HG03558 (cell line): ENCODE data around the gene HNMT.
"Not testable (repeated sequence)": the region's sequence is repeated elsewhere in the genome, so short reads cannot be mapped to it uniquely, and the experiment has no call there.

Experiments used
- ATAC-seq: cut with Tn5 transposase; IDR thresholded peaks from one replicate; pipeline ENCODE4 v1.9.1; 2021; ENCODE audit warnings: moderate number of reproducible peaks; ENCODE audit not compliant: unreplicated experiment; ENCODE audit errors: extremely low read depth

HNMT gene

DNA sequence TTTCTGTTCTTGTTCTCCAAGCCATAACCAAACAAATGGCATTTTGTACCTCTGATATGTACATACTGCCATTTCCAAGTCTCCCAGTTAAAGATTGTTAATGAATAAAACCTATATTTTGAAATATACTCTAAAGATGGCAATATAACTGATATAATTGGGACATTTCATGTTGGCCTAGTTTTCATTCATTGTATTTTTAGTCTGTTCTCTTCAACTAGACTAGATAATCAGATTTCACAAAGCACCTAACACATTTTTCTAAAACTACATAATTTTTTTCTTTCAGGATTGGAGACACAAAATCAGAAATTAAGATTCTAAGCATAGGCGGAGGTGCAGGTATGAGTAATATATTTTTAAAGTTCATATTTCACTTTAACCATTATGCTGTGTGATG lies 5.6 kb downstream of the HNMT start:
- no peak for ATAC-seq

DNA sequence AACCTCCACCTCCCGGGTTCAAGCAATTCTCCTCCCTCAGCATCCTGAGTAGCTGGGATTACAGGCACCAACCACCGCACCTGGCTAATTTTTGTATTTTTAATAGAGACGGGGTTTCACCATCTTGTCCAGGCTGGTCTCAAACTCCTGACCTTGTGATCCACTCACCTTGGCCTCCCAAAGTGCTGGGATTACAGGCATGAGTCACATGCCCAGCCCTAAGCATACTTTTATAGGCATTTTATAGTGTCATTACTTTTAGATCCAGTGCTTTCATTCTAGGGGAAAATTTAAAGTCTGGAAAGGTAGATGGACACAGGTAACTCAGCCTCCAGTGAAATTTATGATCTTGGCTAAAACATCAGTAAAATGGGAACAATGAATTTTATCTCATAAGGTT lies 7.0 kb downstream of the HNMT start:
- not testable (repeated sequence) for ATAC-seq

DNA sequence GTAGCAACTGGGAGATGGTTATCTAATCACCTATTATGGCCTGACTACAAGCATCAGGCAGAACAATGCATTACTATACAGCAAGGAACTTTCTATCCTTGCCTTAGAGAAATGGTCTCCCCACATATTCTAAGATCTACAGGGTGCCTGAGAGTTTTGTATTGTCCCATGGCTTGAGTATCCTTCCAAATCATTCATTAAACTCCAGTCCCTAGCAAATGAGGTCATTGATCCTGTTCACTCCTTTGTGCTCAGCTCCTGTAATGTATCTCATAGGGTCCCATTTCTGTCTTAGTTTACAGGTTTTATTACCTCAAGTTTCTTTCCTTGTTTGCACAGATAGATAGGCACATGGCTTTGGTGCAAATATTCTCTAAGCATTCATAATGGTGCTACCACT lies 9.0 kb downstream of the HNMT start:
- ATAC-seq: no peak

DNA sequence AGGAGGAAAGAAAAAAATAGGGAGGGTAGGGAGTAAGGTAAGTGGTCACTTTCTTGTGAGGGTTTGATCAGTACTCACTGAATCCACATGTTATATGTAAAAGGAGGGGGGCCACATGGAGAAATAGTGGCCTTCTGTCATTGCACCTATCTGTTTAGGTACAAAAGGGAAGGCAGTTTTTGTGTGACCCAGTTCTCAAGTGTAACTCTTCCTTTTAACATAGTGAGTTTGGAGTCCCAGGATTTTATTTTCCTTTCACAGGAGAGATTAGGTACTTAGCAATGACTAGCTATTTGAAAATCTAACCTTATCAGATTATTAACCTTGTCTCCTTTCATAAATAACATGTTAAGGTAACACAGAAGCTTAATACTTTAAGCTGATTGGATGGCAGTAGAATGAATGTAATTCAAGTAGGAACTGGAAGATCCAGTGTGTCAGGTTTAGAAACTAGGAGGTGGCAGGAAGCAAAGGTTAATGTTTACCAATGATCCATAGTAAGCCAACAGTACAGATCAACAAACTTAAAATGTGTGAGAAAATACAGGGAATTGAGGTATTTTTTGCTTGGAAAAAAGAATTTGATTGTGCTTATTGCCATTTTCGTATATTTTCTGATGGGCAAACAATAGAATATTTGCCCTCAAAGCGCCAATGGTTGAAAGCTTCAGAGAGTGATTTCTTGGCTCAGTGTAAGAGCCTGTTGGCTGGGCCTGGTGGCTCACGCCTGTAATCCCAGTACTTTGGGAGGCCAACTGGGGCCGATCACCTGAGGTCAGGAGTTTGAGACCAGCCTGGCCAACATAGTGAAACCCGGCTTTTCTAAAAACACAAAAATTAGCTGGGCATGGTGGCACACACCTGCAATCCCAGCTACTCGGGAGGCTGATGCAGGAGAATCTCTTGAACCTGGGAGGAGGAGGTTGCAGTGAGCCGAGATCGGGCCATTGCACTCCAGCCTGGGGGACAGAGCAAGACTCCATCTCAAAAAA lies 11.3 kb downstream of the HNMT start:
- no peak for ATAC-seq

DNA sequence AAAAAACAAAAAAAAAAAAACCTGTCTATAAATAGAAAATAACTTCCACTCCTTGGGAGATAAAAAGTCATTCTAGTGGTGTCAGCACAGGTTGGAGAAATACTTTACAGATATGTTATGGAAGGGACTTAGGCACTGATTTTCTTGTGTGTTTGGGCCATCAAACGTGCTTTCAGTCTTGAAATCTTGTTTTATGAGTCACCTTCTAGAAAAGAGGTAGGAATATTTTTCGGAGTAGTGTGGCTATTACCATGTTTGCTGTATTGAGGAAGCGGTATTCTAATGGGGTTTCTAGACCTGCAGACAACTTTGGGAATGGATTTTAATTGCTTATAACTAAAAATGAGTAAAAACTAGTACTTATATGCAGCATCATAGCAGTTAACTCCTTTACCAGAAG lies 12.0 kb downstream of the HNMT start:
- ATAC-seq: no peak

DNA sequence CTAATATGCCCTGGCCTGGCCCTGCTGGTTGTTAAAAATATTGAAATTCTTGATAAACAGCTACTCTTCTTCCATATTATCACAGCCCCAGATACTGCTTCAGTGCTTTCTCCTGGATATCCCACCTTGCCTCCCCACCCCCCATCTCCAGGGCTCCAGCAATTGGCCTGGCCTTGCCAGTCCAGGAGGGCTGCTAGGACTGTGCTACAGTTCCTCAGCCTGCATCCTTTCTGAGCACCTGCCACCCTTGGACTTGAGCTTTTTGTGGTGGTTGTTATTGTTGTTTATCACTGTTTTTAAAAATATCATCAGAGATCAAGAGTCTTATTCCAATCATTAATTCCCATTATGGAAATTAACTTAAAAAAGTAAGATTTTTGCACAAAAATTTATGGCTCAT lies 13.5 kb downstream of the HNMT start:
- no peak for ATAC-seq

DNA sequence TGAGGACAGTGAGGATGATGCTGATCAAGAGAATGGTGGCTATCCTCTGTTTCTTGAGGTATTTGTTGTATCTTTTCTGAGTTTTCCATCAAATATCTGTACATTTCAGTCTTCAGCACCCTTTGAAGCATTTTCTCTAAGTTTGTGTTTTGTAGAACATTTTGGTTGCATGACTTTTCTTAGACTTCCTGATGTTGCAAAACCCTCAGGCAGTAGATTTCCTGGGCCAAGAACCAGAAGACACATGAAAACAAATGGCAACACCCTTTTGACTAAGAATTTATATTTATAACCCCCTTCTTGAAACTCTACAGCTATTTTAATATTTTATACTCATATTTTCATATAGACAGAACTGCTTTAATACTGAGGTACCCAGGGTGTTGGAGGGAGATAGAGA lies 16.2 kb downstream of the HNMT start:
- ATAC-seq: no peak

DNA sequence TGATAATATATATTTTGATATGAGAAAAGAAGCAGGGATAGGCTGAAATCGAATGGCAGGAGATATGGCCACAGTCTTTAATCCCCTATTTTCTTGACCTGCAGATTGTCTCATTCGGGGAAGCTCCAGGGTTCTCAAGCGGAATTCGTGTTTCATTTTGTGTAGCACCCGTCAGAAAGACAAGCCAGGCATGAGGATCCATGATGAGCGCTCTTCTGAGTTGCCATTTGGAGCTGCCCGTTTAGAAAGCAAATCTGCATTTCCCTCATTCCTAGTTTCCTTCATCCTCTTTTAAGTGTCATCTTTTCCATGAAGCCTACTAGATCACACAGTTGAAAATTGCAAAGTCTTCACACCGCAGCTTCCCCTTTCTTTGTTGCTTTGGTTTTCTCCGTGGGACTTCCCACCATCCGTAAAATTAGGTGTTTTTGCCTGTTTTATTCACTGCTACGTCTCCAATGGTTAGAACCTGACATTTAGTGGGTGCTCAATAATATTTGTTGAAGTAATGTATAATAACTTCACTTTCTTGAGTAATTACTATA lies 16.9 kb downstream of the HNMT start:
- no peak for ATAC-seq

DNA sequence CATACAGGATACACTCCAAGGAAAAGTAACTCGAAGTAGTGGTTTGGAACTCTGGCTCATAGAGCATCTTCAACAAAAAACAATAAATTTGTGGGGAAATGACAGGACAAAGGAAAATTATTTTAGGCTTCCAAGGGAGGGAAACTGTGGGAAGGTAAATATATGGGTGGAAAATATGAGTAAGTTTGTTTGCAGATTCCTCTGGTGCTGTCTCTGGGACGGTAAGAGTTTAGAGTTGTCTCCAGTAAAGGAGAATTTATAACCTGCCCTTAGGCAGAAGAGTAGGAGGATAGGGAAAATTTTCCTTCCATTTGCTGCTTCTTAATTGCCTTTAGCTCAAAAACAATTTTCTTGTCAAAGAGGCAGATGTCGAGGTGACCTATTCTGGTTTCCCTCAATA lies 19.3 kb downstream of the HNMT start:
- ATAC-seq: no peak

DNA sequence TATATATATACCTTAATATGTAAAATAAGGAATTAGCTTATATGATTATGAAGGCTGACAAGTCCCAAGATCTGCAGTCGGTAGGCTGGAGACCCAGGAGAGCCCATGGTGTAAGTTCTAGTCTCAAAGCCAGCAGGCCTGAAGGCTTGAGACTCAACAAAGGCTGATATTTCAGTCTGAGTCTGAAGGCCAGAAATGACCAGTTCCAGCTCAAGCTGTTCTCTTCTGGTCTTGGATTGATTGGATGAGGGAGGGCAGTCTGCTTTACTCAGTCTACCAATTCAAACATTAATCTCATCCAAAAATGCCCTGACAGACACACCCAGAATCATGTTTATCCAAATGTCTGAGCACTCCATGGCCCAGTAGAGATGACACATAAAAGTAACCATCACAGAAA lies 22.0 kb downstream of the HNMT start:
- ATAC-seq: no peak

DNA sequence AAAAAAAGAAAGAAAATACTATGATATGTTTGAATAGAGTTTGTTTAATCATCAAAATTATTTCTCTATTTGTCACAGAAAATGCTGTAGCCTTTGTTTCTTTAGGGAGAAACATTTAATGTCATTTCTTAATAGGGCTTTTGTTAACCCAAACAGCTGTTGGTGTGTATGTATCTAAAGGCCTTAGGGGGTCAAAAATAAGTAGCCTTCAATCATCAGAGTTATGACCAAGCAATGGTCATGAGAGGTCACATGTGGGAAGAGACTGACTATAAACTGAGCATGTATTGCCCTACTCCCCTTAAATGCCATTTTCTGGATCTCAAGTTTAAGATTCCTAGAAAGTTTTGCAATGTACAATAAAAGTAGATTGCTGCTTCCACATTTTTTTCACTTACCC lies 22.7 kb downstream of the HNMT start:
- no peak for ATAC-seq

DNA sequence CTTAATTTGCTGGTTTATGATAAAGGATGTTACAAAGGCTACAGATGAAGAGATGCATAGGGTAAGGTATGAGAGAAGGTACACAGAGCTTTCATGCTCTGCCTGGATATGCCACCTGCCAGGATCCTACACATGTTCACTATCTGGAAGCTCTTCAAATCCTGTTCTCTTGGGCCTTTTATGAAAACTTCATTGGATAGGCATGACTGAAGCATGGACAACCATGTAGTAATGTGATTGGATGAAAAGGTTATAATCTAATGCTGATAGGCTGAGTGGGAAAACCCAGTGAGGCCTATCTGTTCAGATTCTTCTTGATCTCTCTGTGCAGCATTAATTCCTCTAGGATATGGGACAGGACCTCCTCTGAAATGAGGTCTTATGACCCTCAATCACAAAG lies 26.8 kb downstream of the HNMT start:
- no peak for ATAC-seq

DNA sequence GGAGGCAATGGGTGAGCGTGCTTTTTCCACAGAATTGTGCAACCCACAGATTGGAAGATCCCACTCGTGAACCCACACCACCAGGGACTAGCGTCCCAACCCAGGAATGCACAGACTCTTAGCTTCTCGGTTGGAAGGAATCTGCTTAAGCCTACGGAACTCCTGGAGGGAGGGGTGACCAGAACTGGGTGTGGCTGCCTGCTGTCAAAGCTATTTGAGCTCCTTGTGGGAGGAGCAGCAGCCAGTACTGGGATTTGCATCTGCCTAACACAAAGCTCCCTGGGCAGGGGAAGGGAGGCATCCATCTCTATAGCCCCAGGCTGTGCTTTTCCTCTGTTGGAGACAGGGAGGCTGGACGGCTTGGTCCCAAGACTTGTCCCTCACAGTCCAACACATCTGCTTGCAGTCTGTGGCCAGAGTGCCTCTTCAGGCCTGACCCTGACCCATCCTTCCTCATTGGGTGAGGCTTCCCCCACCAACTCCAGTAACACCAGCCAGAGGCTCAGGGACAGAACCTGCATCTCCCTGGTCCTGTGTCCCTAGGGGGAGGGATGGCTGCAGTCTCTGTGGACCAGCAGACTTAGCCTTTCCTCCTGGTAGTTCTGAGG lies 27.9 kb downstream of the HNMT start:
- ATAC-seq: no peak

DNA sequence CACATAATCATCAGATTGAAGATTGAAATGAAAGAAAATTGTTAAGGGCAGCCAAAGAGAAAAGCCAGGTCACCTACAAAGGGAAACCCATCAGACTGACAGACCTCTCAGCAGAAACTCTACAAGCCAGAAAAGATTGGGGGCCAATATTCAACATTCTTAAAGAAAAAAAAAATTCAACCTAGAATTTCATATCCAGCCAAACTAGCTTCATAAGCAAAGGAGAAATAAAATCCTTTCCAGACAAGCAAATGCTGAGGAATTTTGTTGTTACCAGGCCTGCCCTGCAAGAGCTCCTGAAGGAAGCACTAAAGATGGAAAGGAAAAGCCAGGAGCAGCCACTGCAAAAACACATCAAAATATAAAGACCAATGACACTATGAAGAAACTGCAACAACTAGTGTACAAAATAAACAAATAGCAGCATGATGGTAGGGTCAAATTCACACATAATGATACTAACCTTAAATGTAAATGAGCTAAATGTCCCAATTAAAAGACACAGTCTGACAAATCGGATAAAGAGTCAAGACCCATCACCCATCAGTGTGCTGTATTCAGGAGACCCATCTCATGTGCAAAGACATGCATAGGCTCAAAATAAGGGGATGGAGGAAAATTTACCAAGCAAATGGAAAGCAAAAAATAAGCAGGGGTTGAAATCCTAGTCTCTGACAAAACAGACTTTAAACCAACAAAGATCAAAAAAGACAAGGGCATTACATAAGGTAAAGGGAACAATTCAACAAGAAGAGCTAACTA lies 29.6 kb downstream of the HNMT start:
- not testable (repeated sequence) for ATAC-seq

DNA sequence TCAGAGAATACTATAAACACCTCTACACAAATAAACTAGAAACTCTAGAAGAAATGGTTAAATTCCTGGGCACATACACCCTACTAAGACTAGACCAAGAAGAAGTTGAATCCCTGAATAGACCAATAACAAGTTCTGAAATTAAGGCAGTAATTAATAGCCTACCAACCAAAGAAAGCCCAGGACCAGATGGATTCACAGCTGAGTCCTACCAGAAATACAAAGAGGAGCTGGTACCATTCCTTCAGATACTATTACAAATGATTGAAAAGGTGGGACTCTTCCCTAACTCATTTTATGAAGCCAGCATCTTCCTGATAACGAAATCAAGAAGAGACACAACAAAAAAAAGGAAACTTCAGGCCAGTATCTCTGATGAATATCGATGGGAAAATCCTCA lies 31.1 kb downstream of the HNMT start:
- ATAC-seq: not testable (repeated sequence)

DNA sequence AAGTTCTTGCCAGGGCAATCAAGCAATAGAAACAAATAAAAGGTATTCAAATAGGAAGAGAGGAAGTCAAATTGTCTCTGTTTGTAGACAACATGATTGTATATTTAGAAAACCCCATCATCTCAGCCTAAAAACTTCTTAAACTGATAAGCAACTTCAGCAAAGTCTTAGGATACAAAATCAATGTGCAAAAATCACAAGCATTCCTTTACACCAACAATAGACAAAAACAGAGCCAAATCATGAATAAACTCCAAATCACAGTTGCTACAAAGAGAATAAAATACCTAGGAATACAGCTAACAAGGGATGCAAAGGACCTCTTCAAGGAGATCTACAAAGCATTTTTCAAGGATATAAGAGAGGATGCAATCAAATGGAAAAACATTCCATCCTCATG lies 31.9 kb downstream of the HNMT start:
- not testable (repeated sequence) for ATAC-seq

DNA sequence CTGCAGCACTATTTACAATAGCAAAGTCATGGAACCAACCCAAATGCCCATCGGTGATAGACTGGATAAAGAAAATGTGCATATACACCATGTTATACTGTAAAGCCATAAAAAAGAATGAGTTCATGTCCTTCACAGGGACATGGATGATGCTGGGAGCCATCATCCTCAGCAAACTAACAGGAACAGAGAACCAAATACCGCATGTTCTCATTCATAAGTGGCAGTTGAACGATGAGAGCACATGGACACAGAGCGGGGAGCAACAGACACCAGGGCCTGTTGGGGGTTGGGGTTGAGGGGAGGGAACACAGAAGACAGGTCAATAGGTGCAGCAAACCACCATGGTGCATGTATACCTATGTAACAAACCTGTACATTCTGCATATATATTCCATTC lies 33.5 kb downstream of the HNMT start:
- ATAC-seq: no peak

DNA sequence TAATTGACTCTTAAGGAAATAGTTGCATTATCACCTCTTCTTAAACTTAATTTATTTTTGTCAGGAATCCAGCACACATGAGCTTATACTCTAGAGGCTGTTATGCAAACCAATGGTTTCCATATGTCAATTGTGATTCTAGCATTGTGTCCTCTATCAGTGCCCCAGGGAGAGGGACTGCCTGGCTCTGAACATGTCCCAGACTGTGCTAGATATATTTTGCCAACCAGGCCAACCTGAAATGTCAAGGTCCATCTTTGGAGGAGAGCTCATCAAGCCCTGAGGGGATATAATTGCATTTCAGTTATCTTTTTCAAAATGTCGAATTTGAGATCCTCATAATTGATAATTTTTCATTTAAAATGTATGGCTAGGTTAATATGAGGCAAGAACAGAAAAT lies 34.2 kb downstream of the HNMT start:
- no peak for ATAC-seq

DNA sequence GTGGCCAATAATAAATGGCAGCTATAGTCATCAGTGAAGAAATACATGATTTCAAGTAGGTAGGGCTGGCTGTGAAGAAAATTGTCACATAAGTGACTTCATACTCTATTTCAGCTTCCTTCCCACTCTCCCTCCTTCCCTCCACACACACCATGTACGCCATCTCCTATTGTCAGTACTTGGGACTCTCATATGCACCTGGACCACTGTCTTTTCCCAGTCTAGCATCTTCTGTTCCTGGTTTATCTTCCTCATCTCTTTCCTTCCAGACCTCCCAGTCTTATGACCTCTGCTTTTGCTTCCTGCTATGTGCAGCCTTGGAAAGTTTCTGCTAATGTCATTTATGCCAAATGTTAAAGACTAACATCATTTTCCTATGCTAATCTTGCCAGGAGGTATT lies 35.0 kb downstream of the HNMT start:
- no peak for ATAC-seq

DNA sequence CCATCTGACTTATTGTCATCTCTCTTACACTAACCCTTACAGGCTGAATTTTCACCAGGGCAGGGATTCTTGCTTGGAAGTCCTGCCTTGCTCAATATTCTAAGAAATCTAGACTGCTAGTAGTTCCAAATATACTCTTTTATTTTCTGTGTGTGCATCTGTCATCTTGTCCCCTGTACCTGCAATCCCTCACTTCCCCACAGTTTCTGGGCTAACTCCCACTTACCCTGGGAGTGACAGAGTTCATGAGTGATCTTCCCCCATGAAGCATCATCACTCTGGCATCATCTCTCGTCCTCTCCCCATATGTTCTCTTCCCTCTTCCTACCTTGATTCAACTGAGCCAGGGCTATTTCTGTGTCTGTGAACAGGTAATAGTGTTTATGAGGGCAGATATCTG lies 35.7 kb downstream of the HNMT start:
- no peak for ATAC-seq

DNA sequence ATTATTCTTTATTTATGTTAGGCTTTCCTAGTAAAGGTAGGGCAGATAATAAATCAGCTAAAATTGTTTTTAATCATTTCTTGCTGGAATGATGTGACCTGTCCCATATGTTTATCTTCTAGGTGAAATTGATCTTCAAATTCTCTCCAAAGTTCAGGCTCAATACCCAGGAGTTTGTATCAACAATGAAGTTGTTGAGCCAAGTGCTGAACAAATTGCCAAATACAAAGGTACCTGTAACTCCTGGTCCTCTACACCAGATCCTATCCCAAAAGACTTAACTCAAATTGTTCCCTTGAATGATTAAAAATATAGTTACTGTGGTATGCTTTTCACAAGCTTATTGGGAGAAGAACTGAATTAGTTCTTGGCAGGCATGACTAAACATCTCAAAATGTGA lies 36.5 kb downstream of the HNMT start:
- no peak for ATAC-seq
